Hepatocyte (in vitro differentiated cells): ENCODE measurements around the gene LRRIQ3. TPM values are rescaled to one million over a fixed set of nuclear protein-coding genes. Genes with fewer than 3 reads are reported as not detected.

Experiments used
- DNase-seq: peaks from one replicate; pipeline ENCODE4 v3.0.0-alpha.2; 2016; ENCODE audit warnings: low spot score
- H2AFZ ChIP-seq: fragments of 200-600 bp; sonication (generic); 2 replicates; pipeline ENCODE4 v1.6.0; 2016; ENCODE audit warnings: antibody characterized with exemption, mild to moderate bottlenecking
- H3K27ac ChIP-seq: fragments of 200-600 bp; sonication (generic); 2 replicates; pipeline ENCODE4 v1.5.1; 2016; ENCODE audit warnings: mild to moderate bottlenecking
- H3K27me3 ChIP-seq: fragments of 200-600 bp; sonication (generic); 2 replicates; pipeline ENCODE4 v1.6.1; 2016
- H3K36me3 ChIP-seq: fragments of 200-600 bp; sonication (generic); replicated peaks from 2 replicates; pipeline ENCODE4 v1.5.1; 2016; ENCODE audit warnings: low read depth; ENCODE audit not compliant: insufficient read depth
- H3K4me1 ChIP-seq: fragments of 200-600 bp; sonication (generic); 2 replicates; pipeline ENCODE4 v1.5.1; 2016; ENCODE audit warnings: mild to moderate bottlenecking, moderate library complexity; ENCODE audit not compliant: insufficient read depth
- H3K4me2 ChIP-seq: fragments of 200-600 bp; sonication (generic); 2 replicates; pipeline ENCODE4 v1.6.0; 2016
- H3K4me3 ChIP-seq: fragments of 200-600 bp; sonication (generic); 2 replicates; pipeline ENCODE4 v1.5.1; 2016; ENCODE audit warnings: mild to moderate bottlenecking
- H3K79me2 ChIP-seq: fragments of 200-600 bp; sonication (generic); 2 replicates; pipeline ENCODE4 v1.6.0; 2017; ENCODE audit warnings: mild to moderate bottlenecking
- H3K9me2 ChIP-seq: fragments of 200-600 bp; sonication (generic); replicated peaks from 2 replicates; pipeline ENCODE4 v1.6.0; 2017; ENCODE audit warnings: mild to moderate bottlenecking; ENCODE audit not compliant: insufficient read depth
- H3K9me3 ChIP-seq: fragments of 200-600 bp; sonication (generic); 2 replicates; pipeline ENCODE4 v1.5.1; 2016; ENCODE audit warnings: low read depth, mild to moderate bottlenecking
- H4K20me1 ChIP-seq: fragments of 200-600 bp; sonication (generic); 2 replicates; pipeline ENCODE4 v1.6.0; 2016; ENCODE audit warnings: mild to moderate bottlenecking; ENCODE audit not compliant: insufficient read depth, poor library complexity, severe bottlenecking
- CTCF ChIP-seq: fragments of 200-600 bp; sonication (generic); IDR thresholded peaks from 2 replicates; pipeline ENCODE4 v1.5.1; 2016; ENCODE audit warnings: antibody characterized with exemption, mild to moderate bottlenecking; ENCODE audit not compliant: poor library complexity
- EZH2 ChIP-seq: fragments of 200-600 bp; sonication (generic); IDR thresholded peaks from 2 replicates; pipeline ENCODE4 v1.6.1; 2016; ENCODE audit warnings: antibody characterized with exemption, mild to moderate bottlenecking, borderline replicate concordance
- EZH2phosphoT487 ChIP-seq: fragments of 200-600 bp; sonication (generic); IDR thresholded peaks from one replicate; pipeline ENCODE4 v1.6.1; 2018; ENCODE audit warnings: antibody characterized with exemption, mild to moderate bottlenecking, low read depth, moderate library complexity; ENCODE audit not compliant: unreplicated experiment, severe bottlenecking
- WGBS: methylation state at CpG from one replicate; pipeline ENCODE4 v1.1.6; 2016; ENCODE audit warnings: low lambda C conversion rate; ENCODE audit errors: missing lambda C conversion rate; 5-methylcytosine and 5-hydroxymethylcytosine counted together
- polyA plus RNA-seq: library from polyadenylated mRNA; unstranded; fragments of >200 nt; fragmentation: Nextera tagmentation; extraction: Ambion mirVana; gene quantifications from 2 replicates; pipeline ENCODE4 v1.2.1, GENCODE V29; 2016
- total RNA-seq: library from RNA; depleted of rRNA; stranded (reverse); fragments of >200 nt; gene quantifications from 2 replicates; pipeline ENCODE4 v1.2.3, GENCODE V29; 2014

Gene LRRIQ3
- total and polyA plus RNA-seq, 2 experiments from 2014 or later: 0.40 TPM; not detected in 1

- Histone ChIP-seq H2AFZ (no peak overlapping the region), H3K27me3 (no peaks in the 10 kb centered on the region), H3K27ac (no peak overlapping the region), H3K4me2 (no peak overlapping the region), H4K20me1 (no peaks in the 10 kb centered on the region), H3K4me3 (no peak overlapping the region), H3K36me3 (no peaks in the 10 kb centered on the region), H3K9me3 (no peaks in the 10 kb centered on the region), H3K79me2 (no peaks in the 10 kb centered on the region), H3K4me1 (no peaks in the 10 kb centered on the region), H3K9me2 (no peaks in the 10 kb centered on the region)
- DNase-seq: no peak
- WGBS: 92% methylated on average over 5 of the region's 5 CpGs
- TF ChIP-seq EZH2 (no peak), EZH2phosphoT487 (no peak), CTCF (no peak)
Observed at GRCh38 chr1:74222701-74223100, 24.7 kb upstream of the LRRIQ3 start.

- Histone ChIP-seq H3K9me3 (no peaks in the 10 kb centered on the region), H3K27ac (no peak overlapping the region), H3K36me3 (no peaks in the 10 kb centered on the region), H4K20me1 (no peaks in the 10 kb centered on the region), H3K79me2 (no peaks in the 10 kb centered on the region), H3K27me3 (no peaks in the 10 kb centered on the region), H3K4me2 (no peak overlapping the region), H3K4me1 (no peaks in the 10 kb centered on the region), H3K9me2 (no peaks in the 10 kb centered on the region), H2AFZ (no peak overlapping the region), H3K4me3 (no peak overlapping the region)
- no peak for TF ChIP-seq EZH2
- no peak for TF ChIP-seq EZH2phosphoT487
- no peak for TF ChIP-seq CTCF
- WGBS: 100% methylated on average over 1 of the region's 1 CpG
- no peak for DNase-seq
Observed at GRCh38 chr1:74215229-74215628, 17.3 kb upstream of the LRRIQ3 start.

GRCh38 chr1:74205266-74205665 lies 7.3 kb upstream of the LRRIQ3 start:
- Histone ChIP-seq H3K79me2 (no peaks in the 10 kb centered on the region), H3K27ac (no peak overlapping the region), H3K27me3 (no peaks in the 10 kb centered on the region), H3K9me3 (no peaks in the 10 kb centered on the region), H3K4me3 (no peak overlapping the region), H2AFZ (no peak overlapping the region), H3K9me2 (no peaks in the 10 kb centered on the region), H3K36me3 (no peaks in the 10 kb centered on the region), H3K4me2 (no peak overlapping the region), H4K20me1 (no peaks in the 10 kb centered on the region), H3K4me1 (no peaks in the 10 kb centered on the region)
- DNase-seq: no peak
- TF ChIP-seq EZH2phosphoT487 (no peak), EZH2 (no peak), CTCF (no peak)
- 58% methylated on average over 2 of the region's 2 CpGs for WGBS

- H3K27ac ChIP-seq: no peak overlapping the region
- no peak for TF ChIP-seq EZH2phosphoT487
- no peak for TF ChIP-seq CTCF
- no peak for TF ChIP-seq EZH2
- peaks cover 3% of the 10 kb centered on the region for H3K79me2 ChIP-seq
- no peaks in the 10 kb centered on the region for H3K9me3 ChIP-seq
- peak overlapping the region; percentile 67 for H3K4me2 ChIP-seq
- 88% methylated on average over 5 of the region's 5 CpGs for WGBS
- H3K27me3 ChIP-seq: no peaks in the 10 kb centered on the region
- no peak overlapping the region for H3K4me3 ChIP-seq
- no peak overlapping the region for H2AFZ ChIP-seq
- no peaks in the 10 kb centered on the region for H3K9me2 ChIP-seq
- no peaks in the 10 kb centered on the region for H3K4me1 ChIP-seq
- DNase-seq: no peak
- no peaks in the 10 kb centered on the region for H3K36me3 ChIP-seq
- no peaks in the 10 kb centered on the region for H4K20me1 ChIP-seq
Observed at GRCh38 chr1:74199504-74199903, 1.5 kb upstream of the LRRIQ3 start.
